Brain microvascular endothelial cell (primary cell): Measurements from ENCODE around the gene TMEM38A.
"Not testable (repeated sequence)": the region's sequence is repeated elsewhere in the genome, so short reads cannot be mapped to it uniquely, and the experiment has no call there.

Source experiments
- DNase-seq: peaks from one replicate; pipeline ENCODE4 v3.0.0-alpha.2; 2020
- H3K27ac ChIP-seq: fragments of 250-450 bp; sonication (Bioruptor Pico); 2 replicates; pipeline ENCODE4 v1.5.1; 2020; ENCODE audit warnings: mild to moderate bottlenecking, moderate library complexity
- H3K27me3 ChIP-seq: fragments of 250-450 bp; sonication (Bioruptor Pico); replicated peaks from 2 replicates; pipeline ENCODE4 v1.5.1; 2020; ENCODE audit warnings: mild to moderate bottlenecking
- H3K36me3 ChIP-seq: fragments of 250-450 bp; sonication (Bioruptor Pico); replicated peaks from 2 replicates; pipeline ENCODE4 v1.5.1; 2020; ENCODE audit warnings: mild to moderate bottlenecking
- H3K4me3 ChIP-seq: 2 replicates; pipeline ENCODE4 v1.5.1; 2011; ENCODE audit warnings: low read depth, mild to moderate bottlenecking, control low read depth, low read length, moderate library complexity
- CTCF ChIP-seq: IDR thresholded peaks from 2 replicates; pipeline ENCODE4 v1.5.1; 2011; ENCODE audit warnings: low read depth, mild to moderate bottlenecking, moderate library complexity, low read length, control low read depth, inconsistent platforms; ENCODE audit errors: missing control alignments
- in situ Hi-C: cut with HindIII; loops from 2 replicates; pipeline ENCODE4 v1.10.0; 2017; ENCODE audit warnings: low sequenced_read_pairs, low pct_ligation_motif_present

Gene TMEM38A

GRCh38 chr19:16714702-16715287 lies 53.9 kb downstream of the TMEM38A start:
- peak; percentile 27 for DNase-seq
- no peak overlapping the region for H3K27ac ChIP-seq
- H3K36me3 ChIP-seq, result no peaks in the 10 kb centered on the region
- TF ChIP-seq CTCF, result peak; percentile 92
- H3K27me3 ChIP-seq, result no peaks in the 10 kb centered on the region
- in situ Hi-C loops, result no loop called here
- H3K4me3 ChIP-seq, result no peak overlapping the region

GRCh38 chr19:16715611-16716010 lies 54.7 kb downstream of the TMEM38A start:
- DNase-seq, result no peak
- H3K36me3 ChIP-seq, result no peaks in the 10 kb centered on the region
- no peak for TF ChIP-seq CTCF
- H3K27me3 ChIP-seq, result no peaks in the 10 kb centered on the region
- H3K4me3 ChIP-seq, result no peak overlapping the region
- in situ Hi-C loops, result no loop called here
- H3K27ac ChIP-seq, result no peak overlapping the region

- Histone ChIP-seq H3K4me3 (no peak overlapping the region), H3K27me3 (no peaks in the 10 kb centered on the region), H3K27ac (no peak overlapping the region), H3K36me3 (no peaks in the 10 kb centered on the region)
- DNase-seq, result no peak
- in situ Hi-C loops, result no loop called here
- no peak for TF ChIP-seq CTCF
Observed at GRCh38 chr19:16721051-16721450, 60.1 kb downstream of the TMEM38A start.

- no peak for TF ChIP-seq CTCF
- in situ Hi-C loops, result no loop called here
- H3K36me3 ChIP-seq, result no peaks in the 10 kb centered on the region
- no peak overlapping the region for H3K27ac ChIP-seq
- no peak for DNase-seq
- H3K27me3 ChIP-seq, result no peaks in the 10 kb centered on the region
- no peak overlapping the region for H3K4me3 ChIP-seq
Observed at GRCh38 chr19:16722591-16722990, 61.7 kb downstream of the TMEM38A start.

- H3K4me3 ChIP-seq, result no peak overlapping the region
- no peak overlapping the region for H3K27ac ChIP-seq
- DNase-seq, result no peak
- in situ Hi-C loops, result no loop called here
- no peak for TF ChIP-seq CTCF
- H3K27me3 ChIP-seq, result no peaks in the 10 kb centered on the region
- no peaks in the 10 kb centered on the region for H3K36me3 ChIP-seq
Observed at GRCh38 chr19:16726916-16727315, 66.0 kb downstream of the TMEM38A start.

- in situ Hi-C loops, H3K27ac ChIP-seq, H3K36me3 ChIP-seq, H3K27me3 ChIP-seq, H3K4me3 ChIP-seq, DNase-seq: not testable (repeated sequence)
Observed at GRCh38 chr19:16735650-16736266, 74.8 kb downstream of the TMEM38A start.
